Activated CD8-positive, alpha-beta memory T cell treated with anti-CD3 and anti-CD28 coated beads for 48 hours (primary cell): ENCODE data around the gene ATP8A2.
"Not testable (repeated sequence)": the region's sequence is repeated elsewhere in the genome, so short reads cannot be mapped to it uniquely, and the experiment has no call there.

Experiments used
- DNase-seq, 3 experiments: peaks; one replicate each; pipeline ENCODE4 v3.0.0-alpha.2; 2020; ENCODE audit warnings: low read depth in 2 of 3, low spot score in 2 of 3

ATP8A2 gene

DNA sequence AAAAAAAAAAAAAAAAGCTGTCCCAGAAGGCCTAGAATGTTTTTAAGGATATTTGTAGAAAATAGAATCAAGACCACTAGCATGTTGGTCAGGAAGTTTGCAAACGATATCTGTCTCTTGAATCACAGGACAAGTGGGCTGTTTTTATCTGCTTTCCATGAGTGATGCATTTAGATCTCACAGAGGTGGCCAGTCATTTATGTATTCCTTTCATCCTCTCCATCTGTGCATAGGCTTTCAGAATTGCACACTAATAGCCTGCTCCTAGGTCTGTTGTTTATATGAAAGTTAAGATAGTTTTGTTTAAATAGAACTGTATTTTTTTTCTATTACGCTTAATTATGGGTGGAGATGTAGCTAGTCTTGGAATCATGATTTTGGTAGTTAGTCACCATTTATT, 390.5 kb downstream of the ATP8A2 start:
- no peak for DNase-seq

GRCh38 chr13:25762795-25763377, 391.1 kb downstream of the ATP8A2 start:
- DNase-seq, result no peak

GRCh38 chr13:25764378-25764777, 392.6 kb downstream of the ATP8A2 start:
- DNase-seq, result no peak

DNA sequence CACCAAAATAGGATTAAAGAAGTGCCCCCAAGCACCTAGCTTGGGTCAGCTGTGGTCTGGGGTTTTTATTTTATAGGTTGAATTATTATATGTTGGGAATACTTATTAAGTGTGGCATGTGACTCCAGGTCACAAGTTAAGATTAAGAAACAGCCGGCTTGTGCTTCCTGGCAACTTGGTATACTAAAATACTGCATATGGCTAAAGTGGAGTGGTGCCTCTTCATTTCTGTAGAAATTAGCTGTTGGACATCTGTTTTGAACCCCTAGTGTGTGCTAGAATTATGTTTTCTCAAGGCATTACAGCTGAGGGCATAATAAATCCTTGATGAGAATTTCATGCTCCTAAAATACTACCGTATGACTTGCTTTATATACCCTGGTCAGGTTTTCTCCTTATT, 393.5 kb downstream of the ATP8A2 start:
- no peak for DNase-seq

- DNase-seq, result no peak
Observed at GRCh38 chr13:25766576-25766975, 394.8 kb downstream of the ATP8A2 start.

DNA sequence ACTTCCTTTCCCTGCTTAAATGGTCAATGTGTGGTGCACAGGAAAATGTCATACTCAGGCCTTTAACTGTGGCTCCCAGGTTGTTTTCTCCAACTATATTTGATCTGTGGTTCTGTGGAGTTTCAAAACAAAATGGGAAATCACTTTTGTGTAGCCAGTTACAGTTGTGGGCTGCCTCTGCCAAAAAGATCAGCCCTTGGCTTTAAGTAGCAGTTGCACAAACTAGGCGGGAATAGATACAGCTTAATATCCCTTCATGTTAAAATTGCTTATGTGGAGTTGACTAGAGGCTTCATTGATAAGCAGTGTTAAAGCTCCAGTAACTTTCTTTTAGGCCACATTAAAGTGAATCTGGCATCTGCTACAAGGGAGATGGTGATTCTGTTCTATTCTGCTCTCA, 395.2 kb downstream of the ATP8A2 start:
- no peak for DNase-seq

GRCh38 chr13:25768376-25768775, 396.6 kb downstream of the ATP8A2 start:
- DNase-seq, result no peak

DNA sequence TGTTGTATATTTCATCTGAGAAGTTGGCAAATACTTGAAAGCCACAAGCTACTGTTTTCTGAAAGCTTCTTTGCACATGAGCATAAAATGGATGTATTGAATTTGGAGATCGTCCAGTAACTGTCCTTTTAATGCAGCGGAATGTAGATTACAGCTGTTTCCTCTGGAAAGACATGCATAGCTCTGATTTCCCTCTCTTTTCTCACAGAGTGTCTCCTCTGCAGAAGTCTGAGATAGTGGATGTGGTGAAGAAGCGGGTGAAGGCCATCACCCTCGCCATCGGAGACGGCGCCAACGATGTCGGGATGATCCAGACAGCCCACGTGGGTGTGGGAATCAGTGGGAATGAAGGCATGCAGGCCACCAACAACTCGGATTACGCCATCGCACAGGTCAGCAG, 397.1 kb downstream of the ATP8A2 start:
- DNase-seq, result no peak

- no peak for DNase-seq
Observed at GRCh38 chr13:25770601-25771000, 398.8 kb downstream of the ATP8A2 start.

GRCh38 chr13:25771202-25771601, 399.4 kb downstream of the ATP8A2 start:
- DNase-seq, result no peak

DNA sequence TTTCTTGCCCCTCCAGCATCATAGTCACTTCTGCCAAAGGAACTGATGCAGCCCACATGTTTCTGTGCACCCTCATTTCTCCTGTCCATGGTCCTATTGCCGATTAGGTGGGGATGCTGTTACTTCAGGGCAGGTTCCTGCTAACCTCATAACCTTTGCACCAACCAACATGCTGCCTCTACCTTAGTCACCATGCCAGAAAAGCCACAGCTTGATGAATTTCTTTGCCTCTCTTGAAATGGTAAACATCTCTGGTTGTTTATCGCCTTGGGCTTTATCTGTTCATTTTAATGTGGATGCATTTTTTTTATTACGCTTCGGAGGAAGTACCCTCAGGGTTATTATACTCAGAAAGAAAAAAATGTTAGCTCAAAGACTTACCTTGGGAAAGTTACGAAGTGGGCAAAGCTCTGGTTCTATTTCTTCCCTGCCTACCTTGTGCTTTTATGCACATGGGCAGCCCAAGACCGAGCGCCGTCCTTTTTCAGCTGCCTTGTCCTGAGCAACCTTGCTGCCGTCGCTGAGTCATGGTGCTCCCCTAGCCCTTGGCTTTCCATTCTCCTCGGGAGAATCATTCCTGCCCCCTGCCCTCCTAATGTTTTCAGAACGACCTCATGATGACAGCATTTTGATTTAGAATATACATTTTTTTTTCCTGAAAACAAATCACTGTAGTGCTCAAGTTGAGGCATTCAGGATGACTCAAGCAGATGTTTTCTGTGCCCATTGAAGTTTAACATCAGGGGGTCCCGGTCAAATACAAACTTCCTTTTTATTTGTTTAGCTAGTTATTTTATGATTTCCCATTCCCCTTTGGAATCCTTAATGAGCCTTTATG, 400.1 kb downstream of the ATP8A2 start:
- DNase-seq, result no peak

- DNase-seq, result not testable (repeated sequence)
Observed at GRCh38 chr13:25772534-25772933, 400.8 kb downstream of the ATP8A2 start.

- not testable (repeated sequence) for DNase-seq
Observed at GRCh38 chr13:25774056-25774455, 402.3 kb downstream of the ATP8A2 start.

GRCh38 chr13:25775275-25775674, 403.5 kb downstream of the ATP8A2 start:
- DNase-seq, result no peak

DNA sequence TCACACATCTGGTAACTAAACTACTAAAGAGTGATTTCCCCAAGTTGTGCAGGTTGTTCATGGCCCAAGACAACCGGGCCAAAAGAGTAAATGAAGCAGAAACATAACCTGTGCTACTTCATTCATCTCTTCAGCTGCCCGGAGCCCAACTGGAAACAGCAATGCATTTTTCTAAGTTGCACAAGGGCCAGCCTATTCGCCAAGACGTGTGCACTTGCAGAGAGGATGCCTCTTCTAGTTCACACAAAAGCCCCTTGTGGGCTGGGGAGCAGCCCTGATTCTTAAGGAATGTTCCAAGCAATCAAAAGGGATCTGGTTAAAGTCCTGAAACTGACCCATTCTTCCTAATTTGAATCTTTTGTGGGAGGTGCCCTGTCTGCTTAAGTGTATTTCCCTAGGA, 404.2 kb downstream of the ATP8A2 start:
- DNase-seq, result no peak

GRCh38 chr13:25776722-25777121, 404.9 kb downstream of the ATP8A2 start:
- DNase-seq, result no peak

- DNase-seq, result no peak
Observed at GRCh38 chr13:25777509-25777908, 405.7 kb downstream of the ATP8A2 start.

DNA sequence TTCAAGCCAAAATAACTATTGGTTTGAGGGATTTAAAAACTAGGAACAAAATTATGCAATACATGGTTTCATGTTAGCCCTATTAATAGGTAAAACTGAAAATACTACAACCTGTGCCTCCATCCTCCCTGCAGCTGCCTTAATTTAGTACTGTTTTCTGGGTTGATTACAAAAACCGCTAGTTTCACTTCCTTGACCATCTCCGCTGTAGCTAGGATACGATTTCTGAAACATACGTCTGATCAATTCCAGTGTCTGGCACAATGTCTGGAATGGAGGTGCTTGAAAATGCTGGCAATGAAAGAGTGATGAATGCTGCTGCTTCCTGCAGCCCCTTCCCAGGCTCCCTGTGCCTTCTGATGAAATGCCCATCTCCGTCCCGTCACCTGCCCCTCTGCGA, 406.6 kb downstream of the ATP8A2 start:
- no peak for DNase-seq

DNA sequence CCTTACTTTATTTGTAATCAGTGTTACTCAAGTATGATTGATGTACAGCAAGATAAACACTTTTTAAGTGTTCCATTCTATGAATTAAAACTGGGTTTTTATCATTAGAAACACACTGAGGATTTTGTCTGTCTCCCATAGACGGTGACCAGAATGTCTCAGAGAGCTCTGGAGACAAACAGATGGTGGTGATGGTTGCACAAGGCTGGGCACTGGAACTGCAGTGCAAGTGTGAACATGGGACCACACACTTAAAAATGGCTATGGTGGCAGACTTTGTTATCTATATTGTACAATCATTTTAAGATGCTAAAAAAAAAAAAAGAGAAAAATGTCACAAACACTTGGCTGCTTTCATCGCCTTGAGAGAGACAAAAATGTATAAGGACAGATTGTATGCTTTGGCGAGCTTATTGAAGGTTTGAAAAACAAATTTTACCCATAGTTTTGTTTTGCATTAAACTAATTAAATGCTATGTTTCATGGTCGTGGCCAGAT, 407.1 kb downstream of the ATP8A2 start:
- DNase-seq, result no peak

DNA sequence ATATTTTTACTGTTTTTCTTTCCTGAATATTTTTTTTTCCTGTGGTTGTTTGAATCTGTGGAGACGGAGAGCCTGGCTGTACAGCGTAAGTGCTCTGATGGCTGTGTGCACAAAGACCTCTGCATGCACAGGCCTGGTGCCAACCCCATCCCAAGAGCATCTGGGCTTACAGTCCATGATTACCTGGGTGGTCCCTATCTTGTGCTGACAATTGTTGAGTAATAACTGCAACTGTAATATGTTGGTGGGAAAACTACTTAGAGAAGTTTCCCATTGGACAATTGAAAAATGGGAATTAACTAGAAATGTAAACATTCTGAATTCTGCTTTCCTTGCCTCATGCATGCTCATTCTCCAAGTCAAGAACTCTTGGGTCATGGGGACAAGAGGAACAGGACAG, 411.3 kb downstream of the ATP8A2 start:
- DNase-seq, result no peak

DNA sequence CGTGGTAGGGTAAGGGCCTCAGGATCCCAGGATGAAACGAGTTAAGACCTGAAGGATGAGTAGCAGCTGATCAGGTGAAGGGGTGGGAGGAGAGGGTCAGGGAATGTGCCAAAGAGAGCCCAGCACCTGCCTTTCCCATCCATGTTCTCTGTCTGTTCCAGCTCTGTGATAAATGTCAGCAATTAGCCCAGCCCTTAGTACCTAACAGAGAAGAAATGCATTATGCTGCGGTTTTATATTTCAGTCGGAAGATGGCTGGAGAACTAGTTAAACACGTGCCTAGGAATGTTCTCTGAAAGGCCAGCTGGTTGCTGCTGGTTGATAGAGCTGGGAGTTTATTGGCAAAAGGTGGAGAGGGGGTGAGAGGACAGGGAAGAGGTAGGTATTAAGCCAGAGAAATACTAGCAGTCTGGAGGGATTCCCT, 411.8 kb downstream of the ATP8A2 start:
- no peak for DNase-seq

DNA sequence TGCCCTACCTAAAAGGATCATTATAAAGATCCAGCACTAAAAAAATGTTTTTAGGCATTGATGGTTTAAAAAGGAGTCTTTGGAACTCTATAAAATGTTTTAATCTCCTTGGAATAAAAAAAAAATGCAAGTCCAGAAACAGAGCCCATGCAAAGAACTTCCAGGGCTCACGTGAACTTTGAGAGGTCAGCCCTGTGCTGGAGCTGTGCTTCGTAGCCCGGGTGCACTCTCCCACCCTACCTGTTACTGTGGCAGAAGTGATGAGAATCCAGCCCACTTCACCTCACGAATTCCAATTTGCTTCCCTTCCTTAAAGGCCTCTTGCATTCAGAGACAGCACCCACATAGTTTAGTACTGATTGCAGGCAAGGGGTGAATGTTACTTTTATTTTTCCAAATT, 412.3 kb downstream of the ATP8A2 start:
- no peak for DNase-seq

DNA sequence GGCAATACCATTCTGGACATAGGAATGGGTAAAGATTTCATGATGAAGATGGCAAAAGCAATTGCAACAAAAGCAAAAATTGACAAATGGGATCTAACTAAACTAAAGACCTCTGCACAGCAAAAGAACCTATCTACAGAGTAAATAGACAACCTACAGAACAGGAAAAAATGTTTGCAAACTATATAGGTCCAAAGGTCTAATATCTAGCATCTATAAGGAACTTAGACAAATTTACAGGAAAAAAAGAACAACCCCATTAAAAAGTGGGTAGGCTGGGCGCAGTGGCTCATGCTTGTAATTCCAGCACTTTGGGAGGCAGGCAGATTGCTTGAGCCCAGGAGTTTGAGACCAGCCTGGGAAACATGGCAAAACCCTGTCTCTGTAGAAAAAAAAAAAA, 418.4 kb downstream of the ATP8A2 start:
- DNase-seq, result not testable (repeated sequence)
